ENCODE results near the gene MYO3A. TPM values are rescaled to one million over a fixed set of nuclear protein-coding genes. Genes with fewer than 3 reads are reported as not detected.

Gene MYO3A
- total RNA-seq, 3 donors from 2014 or later = 0.29 to 0.33 TPM; not detected in 1

DNA sequence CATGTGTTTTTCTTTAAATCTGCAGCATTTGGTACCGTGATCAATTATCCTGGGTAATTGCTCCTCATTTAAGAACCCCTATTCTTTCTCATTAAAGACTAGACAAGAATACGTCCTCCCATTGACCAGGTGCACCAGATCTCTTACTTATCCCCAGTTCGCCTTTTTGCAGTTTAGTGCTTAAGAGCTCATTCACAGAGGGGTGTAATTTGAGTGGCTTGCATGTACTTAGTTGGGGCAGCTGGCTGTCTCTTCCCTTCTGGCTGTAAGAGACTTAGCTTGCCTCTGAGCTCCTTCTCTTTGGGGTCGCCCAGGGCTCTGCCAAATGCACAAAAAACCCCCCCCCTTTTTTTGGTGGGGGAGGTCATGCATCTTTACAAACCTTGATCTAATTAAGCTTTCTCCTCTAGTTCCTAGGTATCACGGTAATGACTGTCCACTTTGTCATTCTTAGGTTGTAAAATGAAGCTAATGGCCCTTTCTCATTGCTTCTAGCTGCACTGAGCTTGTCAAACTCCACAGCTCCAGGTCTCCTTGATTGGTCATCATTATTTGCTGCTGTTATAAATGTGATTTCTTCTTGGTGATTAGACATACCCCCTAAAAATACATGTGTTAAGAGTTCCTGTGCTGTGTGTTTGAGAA lies 308.8 kb downstream of the MYO3A start:
- H3K27me3 ChIP-seq = peaks cover 0 to 5% of the 10 kb centered on the region in 2 donors
- no peak overlapping the region for H3K27ac ChIP-seq
- no peaks in the 10 kb centered on the region for H3K36me3 ChIP-seq
- intact Hi-C loops (cut with DNase I; ENCODE audit: low total_unique reads) = no loop called here
- TF ChIP-seq, protein P1, sequence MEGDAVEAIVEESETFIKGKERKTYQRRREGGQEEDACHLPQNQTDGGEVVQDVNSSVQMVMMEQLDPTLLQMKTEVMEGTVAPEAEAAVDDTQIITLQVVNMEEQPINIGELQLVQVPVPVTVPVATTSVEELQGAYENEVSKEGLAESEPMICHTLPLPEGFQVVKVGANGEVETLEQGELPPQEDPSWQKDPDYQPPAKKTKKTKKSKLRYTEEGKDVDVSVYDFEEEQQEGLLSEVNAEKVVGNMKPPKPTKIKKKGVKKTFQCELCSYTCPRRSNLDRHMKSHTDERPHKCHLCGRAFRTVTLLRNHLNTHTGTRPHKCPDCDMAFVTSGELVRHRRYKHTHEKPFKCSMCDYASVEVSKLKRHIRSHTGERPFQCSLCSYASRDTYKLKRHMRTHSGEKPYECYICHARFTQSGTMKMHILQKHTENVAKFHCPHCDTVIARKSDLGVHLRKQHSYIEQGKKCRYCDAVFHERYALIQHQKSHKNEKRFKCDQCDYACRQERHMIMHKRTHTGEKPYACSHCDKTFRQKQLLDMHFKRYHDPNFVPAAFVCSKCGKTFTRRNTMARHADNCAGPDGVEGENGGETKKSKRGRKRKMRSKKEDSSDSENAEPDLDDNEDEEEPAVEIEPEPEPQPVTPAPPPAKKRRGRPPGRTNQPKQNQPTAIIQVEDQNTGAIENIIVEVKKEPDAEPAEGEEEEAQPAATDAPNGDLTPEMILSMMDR (IDR thresholded peaks at IDR 0.05) = no peak
- TF ChIP-seq POLR2A (IDR thresholded peaks at IDR 0.05) = no peak
- TF ChIP-seq POLR2AphosphoS5 (IDR thresholded peaks at IDR 0.05) = no peak
- DNase-seq (ENCODE audit: low spot score in 2 of 2) = no peak
- no peaks in the 10 kb centered on the region for H3K9me3 ChIP-seq
- H3K4me1 ChIP-seq = no peaks in the 10 kb centered on the region
- no peak overlapping the region for H3K4me3 ChIP-seq

DNA sequence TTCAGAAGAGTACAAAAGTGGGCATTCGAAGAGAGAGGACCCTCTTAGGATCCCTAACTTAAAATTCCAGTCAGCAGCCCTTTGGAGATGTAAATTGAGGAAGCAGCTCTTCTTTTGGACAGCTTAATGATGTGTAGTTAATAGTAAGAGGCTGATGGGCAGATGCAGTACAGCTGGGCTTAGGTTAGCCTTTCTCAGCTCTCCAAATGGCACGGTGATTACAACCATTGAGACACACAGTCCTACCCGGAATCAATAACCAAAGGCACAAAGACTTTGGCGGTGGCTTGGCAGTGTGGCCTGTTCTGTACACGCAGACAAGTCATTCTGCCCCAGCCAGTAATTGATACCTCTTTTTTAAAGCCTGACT lies 309.3 kb downstream of the MYO3A start:
- intact Hi-C loops (cut with DNase I; ENCODE audit: low total_unique reads) = no loop called here
- H3K9me3 ChIP-seq = no peaks in the 10 kb centered on the region
- no peak for DNase-seq (ENCODE audit: low spot score in 2 of 2)

DNA sequence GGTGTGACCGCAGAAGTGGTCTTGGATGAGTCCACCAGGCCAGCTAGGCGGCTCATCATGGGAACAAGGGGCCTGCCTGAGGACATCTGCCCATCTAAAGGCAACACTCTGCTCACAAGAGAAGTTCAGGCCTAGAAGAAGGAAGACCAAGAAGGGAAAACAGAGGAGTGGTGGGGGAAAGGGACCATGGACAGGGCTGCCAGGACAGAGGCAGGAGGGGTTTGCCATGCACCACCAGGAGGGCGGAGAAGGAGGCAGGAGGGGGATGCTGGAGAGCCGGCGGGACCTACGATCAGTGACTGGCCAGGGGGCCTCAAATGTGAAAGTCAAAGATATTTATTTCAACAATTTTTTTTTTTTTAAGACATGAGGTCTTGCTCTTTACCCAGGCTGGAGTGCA lies 315.7 kb downstream of the MYO3A start:
- Histone ChIP-seq H3K27ac (no peak overlapping the region), H3K9me3 (no peaks in the 10 kb centered on the region), H3K4me1 (no peaks in the 10 kb centered on the region), H3K36me3 (no peaks in the 10 kb centered on the region), H3K4me3 (no peak overlapping the region), H3K27me3 (peaks cover 0 to 4% of the 10 kb centered on the region in 2 donors)
- TF ChIP-seq POLR2AphosphoS5 (IDR thresholded peaks at IDR 0.05) (no peak), POLR2A (IDR thresholded peaks at IDR 0.05) (no peak)
- TF ChIP-seq, protein P1 (IDR thresholded peaks at IDR 0.05) = no peak
- intact Hi-C loops (cut with DNase I; ENCODE audit: low total_unique reads) = no loop called here
- no peak for DNase-seq (ENCODE audit: low spot score in 2 of 2)

More for the DNA sequence above, 309.3 kb downstream of the MYO3A start:
- Histone ChIP-seq H3K4me1 (no peaks in the 10 kb centered on the region), H3K4me3 (no peak overlapping the region), H3K27ac (no peak overlapping the region), H3K27me3 (peaks cover 0 to 5% of the 10 kb centered on the region in 2 donors), H3K36me3 (no peaks in the 10 kb centered on the region)
- TF ChIP-seq, protein P1 (IDR thresholded peaks at IDR 0.05) = no peak
- no peak for TF ChIP-seq POLR2AphosphoS5 (IDR thresholded peaks at IDR 0.05)
- TF ChIP-seq POLR2A (IDR thresholded peaks at IDR 0.05) = no peak

DNA sequence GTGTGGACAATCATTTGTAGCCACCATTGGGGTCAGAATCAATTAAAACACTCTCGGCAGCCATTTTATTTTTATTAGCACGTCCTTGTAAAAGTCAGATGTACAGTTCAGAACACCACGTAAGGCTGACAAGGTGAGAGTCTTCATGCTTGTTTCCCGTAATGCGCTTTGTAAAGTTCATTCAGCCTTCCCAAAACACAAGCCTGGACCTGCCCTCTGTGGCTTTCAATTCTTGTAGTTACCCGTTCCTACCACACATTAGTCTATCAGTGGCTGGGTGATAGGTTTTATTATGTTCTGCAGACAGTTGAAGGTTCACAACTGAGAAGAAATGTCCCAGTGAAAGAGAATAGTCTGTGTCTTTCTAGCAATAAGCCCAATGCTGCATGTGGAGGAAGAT lies 317.9 kb downstream of the MYO3A start:
- Histone ChIP-seq H3K9me3 (no peaks in the 10 kb centered on the region), H3K36me3 (no peaks in the 10 kb centered on the region), H3K4me3 (no peak overlapping the region), H3K27ac (no peak overlapping the region), H3K27me3 (peaks cover 0 to 4% of the 10 kb centered on the region in 2 donors), H3K4me1 (no peaks in the 10 kb centered on the region)
- TF ChIP-seq, protein P1 (IDR thresholded peaks at IDR 0.05) = no peak
- TF ChIP-seq POLR2A (IDR thresholded peaks at IDR 0.05) (no peak), POLR2AphosphoS5 (IDR thresholded peaks at IDR 0.05) (no peak)
- no peak for DNase-seq (ENCODE audit: low spot score in 2 of 2)
- intact Hi-C loops (cut with DNase I; ENCODE audit: low total_unique reads) = no loop called here

DNA sequence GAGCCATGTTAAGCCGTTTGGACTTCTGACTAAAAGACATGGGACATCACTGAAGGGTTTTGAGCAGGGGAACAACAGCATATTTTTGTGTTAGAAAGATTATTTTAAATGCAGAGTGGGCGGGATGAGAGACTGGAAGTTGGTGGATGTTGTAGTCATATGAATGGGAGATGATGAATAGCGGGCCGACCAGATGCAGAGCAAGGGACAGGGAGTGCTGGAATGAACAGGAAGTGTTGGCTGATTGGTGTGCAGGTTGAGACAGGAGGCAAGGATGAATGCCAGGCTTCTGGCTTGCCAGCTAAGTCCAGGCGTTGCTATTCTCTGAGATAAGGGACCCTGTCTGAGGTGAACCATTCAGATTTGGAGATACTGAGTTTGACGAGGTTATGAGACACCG lies 320.6 kb downstream of the MYO3A start:
- Histone ChIP-seq H3K9me3 (no peaks in the 10 kb centered on the region), H3K27me3 (peaks cover 0 to 4% of the 10 kb centered on the region in 2 donors), H3K36me3 (no peaks in the 10 kb centered on the region), H3K27ac (no peak overlapping the region), H3K4me1 (no peaks in the 10 kb centered on the region), H3K4me3 (no peak overlapping the region)
- TF ChIP-seq POLR2A (IDR thresholded peaks at IDR 0.05) (no peak), POLR2AphosphoS5 (IDR thresholded peaks at IDR 0.05) (no peak)
- TF ChIP-seq, protein P1 (IDR thresholded peaks at IDR 0.05) = no peak
- DNase-seq (ENCODE audit: low spot score in 2 of 2) = no peak
- intact Hi-C loops (cut with DNase I; ENCODE audit: low total_unique reads) = no loop called here

Measured in breast epithelium (tissue), 4 donors.